Measurements from ENCODE around the gene ADGRF1.
"Not testable (repeated sequence)": the region's sequence is repeated elsewhere in the genome, so short reads cannot be mapped to it uniquely, and the experiment has no call there.

Gene ADGRF1
- long read RNA-seq = 0 reads

DNA sequence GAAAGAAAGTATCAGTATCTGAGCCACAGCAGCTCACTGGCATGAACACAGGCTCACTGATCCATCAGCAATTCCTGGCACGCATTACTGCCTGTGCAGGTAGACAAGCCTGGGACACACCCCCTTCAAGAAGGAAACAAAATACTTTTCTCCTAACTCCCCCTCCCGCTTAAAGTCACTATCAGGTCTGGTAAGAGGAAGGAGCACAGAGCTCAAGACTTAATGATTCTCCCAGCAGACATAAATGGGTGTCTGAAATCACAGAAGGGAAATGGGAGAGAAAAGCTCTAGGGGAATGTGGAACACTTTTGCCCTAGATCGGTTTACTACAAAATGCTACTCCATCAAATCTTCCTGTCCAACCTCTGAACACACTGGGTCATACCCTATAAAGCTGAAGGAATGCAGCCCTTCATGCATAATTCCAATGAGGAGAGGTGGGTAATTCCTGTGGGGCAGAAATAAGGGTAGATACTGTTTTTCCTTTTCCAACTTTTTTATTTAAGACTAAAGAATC, at the start of gene ADGRF1:
Gene ADGRF1 (minus strand): TSS at position 58 of the 517 bp plus-strand sequence. CDS start 13,271 bp downstream, outside the sequence.
- H3K27ac ChIP-seq (replicated peaks) = no peak within 1 kb of the TSS
- DNase-seq (ENCODE audit: low read depth in 1 of 2, low spot score in 1 of 2) = no peak
- H3K27me3 ChIP-seq (ENCODE audit: insufficient read depth, poor library complexity, severe bottlenecking) = no peaks in the 10 kb centered on the region
- TF ChIP-seq POLR2AphosphoS5 (IDR thresholded peaks at IDR 0.05; ENCODE audit: low read depth) (no peak), SPI1 (IDR thresholded peaks at IDR 0.05; ENCODE audit: borderline replicate concordance, low read depth) (no peak), GABPA (IDR thresholded peaks at IDR 0.05; ENCODE audit: low read depth) (no peak)
- TF ChIP-seq, protein P1, sequence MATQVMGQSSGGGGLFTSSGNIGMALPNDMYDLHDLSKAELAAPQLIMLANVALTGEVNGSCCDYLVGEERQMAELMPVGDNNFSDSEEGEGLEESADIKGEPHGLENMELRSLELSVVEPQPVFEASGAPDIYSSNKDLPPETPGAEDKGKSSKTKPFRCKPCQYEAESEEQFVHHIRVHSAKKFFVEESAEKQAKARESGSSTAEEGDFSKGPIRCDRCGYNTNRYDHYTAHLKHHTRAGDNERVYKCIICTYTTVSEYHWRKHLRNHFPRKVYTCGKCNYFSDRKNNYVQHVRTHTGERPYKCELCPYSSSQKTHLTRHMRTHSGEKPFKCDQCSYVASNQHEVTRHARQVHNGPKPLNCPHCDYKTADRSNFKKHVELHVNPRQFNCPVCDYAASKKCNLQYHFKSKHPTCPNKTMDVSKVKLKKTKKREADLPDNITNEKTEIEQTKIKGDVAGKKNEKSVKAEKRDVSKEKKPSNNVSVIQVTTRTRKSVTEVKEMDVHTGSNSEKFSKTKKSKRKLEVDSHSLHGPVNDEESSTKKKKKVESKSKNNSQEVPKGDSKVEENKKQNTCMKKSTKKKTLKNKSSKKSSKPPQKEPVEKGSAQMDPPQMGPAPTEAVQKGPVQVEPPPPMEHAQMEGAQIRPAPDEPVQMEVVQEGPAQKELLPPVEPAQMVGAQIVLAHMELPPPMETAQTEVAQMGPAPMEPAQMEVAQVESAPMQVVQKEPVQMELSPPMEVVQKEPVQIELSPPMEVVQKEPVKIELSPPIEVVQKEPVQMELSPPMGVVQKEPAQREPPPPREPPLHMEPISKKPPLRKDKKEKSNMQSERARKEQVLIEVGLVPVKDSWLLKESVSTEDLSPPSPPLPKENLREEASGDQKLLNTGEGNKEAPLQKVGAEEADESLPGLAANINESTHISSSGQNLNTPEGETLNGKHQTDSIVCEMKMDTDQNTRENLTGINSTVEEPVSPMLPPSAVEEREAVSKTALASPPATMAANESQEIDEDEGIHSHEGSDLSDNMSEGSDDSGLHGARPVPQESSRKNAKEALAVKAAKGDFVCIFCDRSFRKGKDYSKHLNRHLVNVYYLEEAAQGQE (IDR thresholded peaks at IDR 0.05; ENCODE audit: insufficient replicate concordance, low read depth) = no peak
- TF ChIP-seq, protein P2, sequence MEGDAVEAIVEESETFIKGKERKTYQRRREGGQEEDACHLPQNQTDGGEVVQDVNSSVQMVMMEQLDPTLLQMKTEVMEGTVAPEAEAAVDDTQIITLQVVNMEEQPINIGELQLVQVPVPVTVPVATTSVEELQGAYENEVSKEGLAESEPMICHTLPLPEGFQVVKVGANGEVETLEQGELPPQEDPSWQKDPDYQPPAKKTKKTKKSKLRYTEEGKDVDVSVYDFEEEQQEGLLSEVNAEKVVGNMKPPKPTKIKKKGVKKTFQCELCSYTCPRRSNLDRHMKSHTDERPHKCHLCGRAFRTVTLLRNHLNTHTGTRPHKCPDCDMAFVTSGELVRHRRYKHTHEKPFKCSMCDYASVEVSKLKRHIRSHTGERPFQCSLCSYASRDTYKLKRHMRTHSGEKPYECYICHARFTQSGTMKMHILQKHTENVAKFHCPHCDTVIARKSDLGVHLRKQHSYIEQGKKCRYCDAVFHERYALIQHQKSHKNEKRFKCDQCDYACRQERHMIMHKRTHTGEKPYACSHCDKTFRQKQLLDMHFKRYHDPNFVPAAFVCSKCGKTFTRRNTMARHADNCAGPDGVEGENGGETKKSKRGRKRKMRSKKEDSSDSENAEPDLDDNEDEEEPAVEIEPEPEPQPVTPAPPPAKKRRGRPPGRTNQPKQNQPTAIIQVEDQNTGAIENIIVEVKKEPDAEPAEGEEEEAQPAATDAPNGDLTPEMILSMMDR (IDR thresholded peaks at IDR 0.05; ENCODE audit: insufficient read depth, low read length) = no peak
- H3K4me3 ChIP-seq (replicated peaks; ENCODE audit: insufficient read depth, low read length) = no peak within 1 kb of the TSS

DNA sequence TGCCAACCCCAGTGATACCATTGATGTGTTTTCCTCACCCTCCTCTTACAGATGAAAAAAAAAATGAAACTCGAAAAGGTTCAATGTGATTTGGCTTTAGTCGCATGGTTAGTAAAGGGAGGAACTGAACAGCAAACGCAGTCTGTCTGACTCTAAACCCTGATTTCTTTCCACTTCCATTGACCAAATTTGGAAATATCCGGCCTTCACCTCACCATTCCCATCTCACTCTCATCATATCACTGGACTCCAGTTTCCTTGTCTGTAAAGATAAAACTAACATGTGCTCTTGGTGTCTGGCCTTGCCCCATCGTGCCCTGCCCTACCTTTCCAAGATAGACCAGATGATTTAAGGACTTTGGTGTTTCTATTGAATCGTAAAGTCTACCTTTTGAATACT, 48.7 kb upstream of the ADGRF1 start:
- Histone ChIP-seq H3K27me3 (ENCODE audit: insufficient read depth, poor library complexity, severe bottlenecking) (no peaks in the 10 kb centered on the region), H3K27ac (replicated peaks) (no peak overlapping the region), H3K4me3 (replicated peaks; ENCODE audit: insufficient read depth, low read length) (no peak overlapping the region)
- TF ChIP-seq GABPA (IDR thresholded peaks at IDR 0.05; ENCODE audit: low read depth) = no peak
- TF ChIP-seq, protein P2 (IDR thresholded peaks at IDR 0.05; ENCODE audit: insufficient read depth, low read length) = no peak
- TF ChIP-seq, protein P1 (IDR thresholded peaks at IDR 0.05; ENCODE audit: insufficient replicate concordance, low read depth) = no peak
- TF ChIP-seq POLR2AphosphoS5 (IDR thresholded peaks at IDR 0.05; ENCODE audit: low read depth) = no peak
- no peak for TF ChIP-seq SPI1 (IDR thresholded peaks at IDR 0.05; ENCODE audit: borderline replicate concordance, low read depth)
- DNase-seq (ENCODE audit: low read depth in 1 of 2, low spot score in 1 of 2) = no peak

DNA sequence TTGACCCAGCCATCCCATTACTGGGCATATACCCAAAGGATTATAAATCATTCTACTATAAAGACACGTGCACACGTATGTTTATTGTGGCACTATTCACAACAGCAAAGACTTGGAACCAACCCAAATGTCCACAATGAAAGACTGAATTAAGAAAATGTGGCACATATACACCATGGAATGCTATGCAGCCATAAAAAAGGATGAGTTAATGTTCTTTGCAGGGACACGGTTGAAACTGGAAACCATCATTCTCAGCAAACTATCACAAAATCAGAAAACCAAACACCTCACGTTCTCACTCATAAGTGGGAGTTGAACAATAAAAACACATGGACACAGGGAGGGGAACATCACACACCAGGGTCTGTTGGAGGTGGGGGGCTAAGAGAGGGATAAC, 47.3 kb upstream of the ADGRF1 start:
- H3K27ac ChIP-seq (replicated peaks); H3K4me3 ChIP-seq (replicated peaks; ENCODE audit: insufficient read depth, low read length); DNase-seq (ENCODE audit: low read depth in 1 of 2, low spot score in 1 of 2); H3K27me3 ChIP-seq (ENCODE audit: insufficient read depth, poor library complexity, severe bottlenecking): not testable (repeated sequence)

DNA sequence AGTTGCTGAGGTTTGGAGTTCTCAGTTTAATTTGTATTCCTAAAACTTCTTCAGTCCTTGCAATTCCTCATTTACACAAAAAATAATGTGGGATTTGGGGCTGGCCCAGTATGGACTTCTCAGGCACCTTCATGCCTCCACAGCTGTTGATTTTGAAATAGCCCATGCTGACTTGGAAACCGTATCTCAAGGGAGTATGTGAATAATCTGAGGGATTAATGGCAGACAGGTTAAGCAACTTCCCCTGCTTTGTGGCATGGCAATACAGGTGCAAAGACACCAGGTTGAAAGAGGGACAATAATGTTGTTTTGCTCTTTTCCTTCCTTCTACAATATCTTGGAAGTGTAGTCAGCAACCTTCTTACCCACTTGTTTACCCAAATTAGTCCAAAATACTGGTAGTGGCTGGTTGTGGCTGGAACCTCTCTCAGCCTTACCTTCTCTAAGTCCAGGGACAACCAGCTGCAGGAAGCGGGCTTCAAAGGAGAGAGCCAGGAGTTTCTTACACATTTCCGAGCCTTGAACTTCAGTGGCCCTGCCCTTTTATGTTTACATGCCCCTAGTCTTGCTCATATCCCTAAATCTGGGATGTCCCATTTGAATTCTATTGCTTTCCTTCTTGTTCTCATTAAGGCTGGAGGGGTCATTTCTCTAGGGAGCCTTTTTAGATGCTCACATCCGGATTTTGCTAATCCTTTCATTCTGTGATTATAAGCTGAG, 44.1 kb upstream of the ADGRF1 start:
- TF ChIP-seq, protein P1 (IDR thresholded peaks at IDR 0.05; ENCODE audit: insufficient replicate concordance, low read depth) = no peak
- TF ChIP-seq, protein P2 (IDR thresholded peaks at IDR 0.05; ENCODE audit: insufficient read depth, low read length) = no peak
- TF ChIP-seq SPI1 (IDR thresholded peaks at IDR 0.05; ENCODE audit: borderline replicate concordance, low read depth) = no peak
- no peak for TF ChIP-seq POLR2AphosphoS5 (IDR thresholded peaks at IDR 0.05; ENCODE audit: low read depth)
- no peak overlapping the region for H3K4me3 ChIP-seq (replicated peaks; ENCODE audit: insufficient read depth, low read length)
- no peak for DNase-seq (ENCODE audit: low read depth in 1 of 2, low spot score in 1 of 2)
- H3K27me3 ChIP-seq (ENCODE audit: insufficient read depth, poor library complexity, severe bottlenecking) = no peaks in the 10 kb centered on the region
- no peak overlapping the region for H3K27ac ChIP-seq (replicated peaks)

Data from HL-60 (cell line).